Astrocyte (in vitro differentiated cells and primary cell): ENCODE data around the gene CAPN11.
"Not testable (repeated sequence)": the region's sequence is repeated elsewhere in the genome, so short reads cannot be mapped to it uniquely, and the experiment has no call there.

Experiments used
- EZH2 ChIP-seq: IDR thresholded peaks from 2 replicates; pipeline ENCODE4 v1.6.1; 2012; ENCODE audit warnings: mild to moderate bottlenecking, low read length, inconsistent platforms; ENCODE audit not compliant: insufficient read depth
- TF ChIP-seq, protein P1 (sequence below): IDR thresholded peaks from 2 replicates; pipeline ENCODE4 v1.5.1; 2011; ENCODE audit warnings: low read depth, mild to moderate bottlenecking, inconsistent platforms, low read length, moderate library complexity; ENCODE audit not compliant: insufficient read depth

DNA sequence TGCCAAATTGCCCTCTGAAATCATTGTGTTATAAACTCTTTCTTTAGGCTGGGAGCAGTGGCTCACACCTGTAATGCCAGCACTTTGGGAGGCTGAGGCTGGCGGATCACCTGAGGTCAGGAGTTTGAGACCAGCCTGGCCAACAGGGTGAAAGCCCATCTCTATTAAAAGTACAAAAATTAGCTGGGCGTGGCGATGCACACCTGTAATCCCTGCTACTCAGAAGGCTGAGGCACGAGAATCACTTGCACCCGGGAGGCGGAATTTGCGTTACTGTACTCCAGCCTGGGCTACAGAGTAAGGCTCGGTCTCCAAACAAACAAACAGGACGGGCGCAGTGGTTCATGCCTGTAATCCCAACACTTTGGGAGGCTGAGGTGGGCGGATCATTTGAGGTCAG lies 37.7 kb downstream of the CAPN11 start:
- TF ChIP-seq, protein P1, sequence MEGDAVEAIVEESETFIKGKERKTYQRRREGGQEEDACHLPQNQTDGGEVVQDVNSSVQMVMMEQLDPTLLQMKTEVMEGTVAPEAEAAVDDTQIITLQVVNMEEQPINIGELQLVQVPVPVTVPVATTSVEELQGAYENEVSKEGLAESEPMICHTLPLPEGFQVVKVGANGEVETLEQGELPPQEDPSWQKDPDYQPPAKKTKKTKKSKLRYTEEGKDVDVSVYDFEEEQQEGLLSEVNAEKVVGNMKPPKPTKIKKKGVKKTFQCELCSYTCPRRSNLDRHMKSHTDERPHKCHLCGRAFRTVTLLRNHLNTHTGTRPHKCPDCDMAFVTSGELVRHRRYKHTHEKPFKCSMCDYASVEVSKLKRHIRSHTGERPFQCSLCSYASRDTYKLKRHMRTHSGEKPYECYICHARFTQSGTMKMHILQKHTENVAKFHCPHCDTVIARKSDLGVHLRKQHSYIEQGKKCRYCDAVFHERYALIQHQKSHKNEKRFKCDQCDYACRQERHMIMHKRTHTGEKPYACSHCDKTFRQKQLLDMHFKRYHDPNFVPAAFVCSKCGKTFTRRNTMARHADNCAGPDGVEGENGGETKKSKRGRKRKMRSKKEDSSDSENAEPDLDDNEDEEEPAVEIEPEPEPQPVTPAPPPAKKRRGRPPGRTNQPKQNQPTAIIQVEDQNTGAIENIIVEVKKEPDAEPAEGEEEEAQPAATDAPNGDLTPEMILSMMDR = not testable (repeated sequence)
- not testable (repeated sequence) for TF ChIP-seq EZH2
